GM21360 (cell line): Measurements from ENCODE around the gene SLPI.

Experiments used
- ATAC-seq: cut with Tn5 transposase; IDR thresholded peaks from one replicate; pipeline ENCODE4 v1.9.1; 2021; ENCODE audit warnings: mild to moderate bottlenecking, moderate library complexity; ENCODE audit not compliant: unreplicated experiment

SLPI gene, protein sequence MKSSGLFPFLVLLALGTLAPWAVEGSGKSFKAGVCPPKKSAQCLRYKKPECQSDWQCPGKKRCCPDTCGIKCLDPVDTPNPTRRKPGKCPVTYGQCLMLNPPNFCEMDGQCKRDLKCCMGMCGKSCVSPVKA

DNA sequence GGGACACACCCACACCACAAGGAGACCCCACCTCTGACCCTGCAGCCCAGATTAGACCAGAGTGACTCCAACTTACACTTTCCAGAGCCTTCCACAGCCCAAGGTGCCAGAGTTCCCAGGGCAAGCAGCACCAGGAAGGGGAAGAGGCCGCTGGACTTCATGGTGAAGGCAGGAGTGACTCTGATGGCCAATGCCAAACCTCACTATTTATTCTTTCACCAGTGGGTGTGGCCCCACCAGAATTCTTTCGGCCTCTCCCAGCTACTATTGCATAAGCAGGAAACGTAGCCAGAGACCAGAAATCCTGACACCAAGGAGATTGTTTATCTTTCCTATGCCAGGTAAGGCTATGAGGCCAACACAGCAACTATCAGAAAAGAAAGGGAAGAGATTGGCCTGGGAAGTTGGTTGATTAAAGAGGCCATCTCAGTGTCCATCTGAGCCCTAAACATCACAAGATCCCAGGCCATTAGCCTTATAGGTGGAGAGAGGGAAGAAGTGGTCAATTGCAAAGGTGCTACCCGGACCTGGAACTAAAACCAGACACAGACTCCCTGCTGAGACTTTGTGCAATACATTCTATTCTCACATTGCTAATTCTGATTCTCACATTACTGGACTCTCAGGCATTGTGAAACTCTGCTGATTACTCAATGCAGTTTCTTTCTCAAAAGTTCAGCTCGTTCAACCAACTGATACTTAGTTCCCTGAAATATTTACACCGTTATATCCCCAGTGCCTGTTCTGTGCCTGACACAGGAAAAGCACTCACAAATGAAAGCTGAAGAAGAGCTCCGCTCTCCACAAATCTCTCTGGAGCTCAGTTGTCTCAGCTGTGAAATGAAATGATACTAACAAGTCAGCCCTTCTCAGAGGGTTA lies at the start of gene SLPI:
SLPI (minus strand) TSS at position 182 of the 880 bp plus-strand sequence; CDS start at position 161, 21 bp downstream.
- no peak for ATAC-seq

DNA sequence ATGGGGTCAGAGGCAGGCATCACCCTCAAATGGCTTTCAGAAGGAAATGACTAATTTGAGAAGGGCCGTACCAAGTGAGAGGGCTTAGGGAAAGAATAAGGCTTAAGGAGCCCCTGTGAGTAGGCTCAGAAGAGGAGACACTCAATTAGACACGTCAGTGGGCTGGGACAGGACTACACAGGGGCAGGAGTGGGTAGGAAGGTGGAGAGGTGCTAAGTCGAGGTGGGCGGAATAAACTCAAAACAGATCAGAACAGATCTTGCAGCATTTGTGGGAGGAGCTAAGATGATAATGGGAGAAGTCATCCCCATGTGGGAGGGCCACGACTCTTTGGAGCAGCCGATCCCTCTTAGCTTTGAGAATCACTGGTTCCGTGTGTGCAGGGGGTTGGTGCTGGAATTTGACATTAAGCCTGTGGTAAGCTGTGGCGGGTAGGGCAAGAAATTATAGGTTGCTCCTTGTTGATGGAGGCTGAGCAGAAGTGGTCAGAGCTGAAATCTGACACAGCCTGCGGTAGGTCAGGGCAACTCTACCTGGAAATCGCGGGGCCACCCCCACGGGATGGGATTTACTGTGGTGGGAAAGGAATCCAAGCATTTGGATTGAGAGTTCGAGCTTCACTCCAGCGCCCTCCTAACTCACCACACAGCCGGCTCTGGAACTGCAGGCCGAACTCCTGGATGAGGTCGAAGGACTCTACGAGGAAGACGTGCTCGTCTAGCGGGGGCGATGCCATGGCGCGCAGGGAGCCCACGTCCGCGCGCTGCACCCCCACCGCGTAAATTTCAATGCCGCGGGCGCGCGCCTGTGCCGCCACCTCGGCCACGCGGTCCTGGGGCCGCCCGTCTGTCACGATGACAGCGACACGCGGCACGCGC lies 49.5 kb upstream of the SLPI start:
- ATAC-seq: no peak

DNA sequence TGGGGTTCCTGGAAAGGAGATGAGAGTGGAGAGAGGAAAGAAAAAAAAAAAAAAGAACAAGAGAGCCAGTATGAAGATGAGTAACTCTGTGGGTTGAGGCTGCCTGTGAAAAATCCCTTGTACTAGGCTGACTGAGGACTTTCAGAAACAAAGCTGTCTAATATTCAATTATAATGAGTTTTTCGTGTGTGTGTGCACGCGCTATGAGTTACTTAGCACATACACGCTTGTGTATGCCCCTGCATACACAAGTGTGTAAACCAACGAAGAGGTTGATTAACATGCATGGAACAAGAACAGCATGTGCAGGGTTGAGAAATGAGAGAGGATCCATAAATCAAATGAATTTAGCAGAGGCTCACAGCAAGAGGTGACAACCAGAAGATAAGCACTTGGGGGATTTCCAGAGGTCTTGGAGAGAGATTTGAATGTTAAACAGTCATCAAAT lies 47.5 kb upstream of the SLPI start:
- ATAC-seq: no peak

DNA sequence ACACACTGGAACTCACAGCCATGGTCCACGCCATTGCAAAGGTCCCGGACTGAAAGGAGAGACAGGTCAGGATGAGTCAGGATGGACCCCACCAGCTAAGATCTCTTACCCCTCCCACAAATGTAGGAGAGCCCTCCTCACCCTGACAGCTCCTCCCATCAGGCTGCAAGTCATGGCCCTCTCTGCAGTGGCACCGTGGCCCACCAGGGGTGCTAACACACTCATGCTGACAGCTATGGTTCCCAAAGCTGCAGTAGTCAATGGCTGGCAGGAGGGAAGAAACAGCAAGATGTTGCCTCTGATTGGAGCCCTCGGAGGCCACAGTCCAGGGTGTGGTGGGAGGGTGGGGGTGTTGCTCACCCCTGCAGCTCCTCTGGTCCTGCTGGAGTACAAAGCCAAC lies 46.6 kb upstream of the SLPI start:
- ATAC-seq: no peak

DNA sequence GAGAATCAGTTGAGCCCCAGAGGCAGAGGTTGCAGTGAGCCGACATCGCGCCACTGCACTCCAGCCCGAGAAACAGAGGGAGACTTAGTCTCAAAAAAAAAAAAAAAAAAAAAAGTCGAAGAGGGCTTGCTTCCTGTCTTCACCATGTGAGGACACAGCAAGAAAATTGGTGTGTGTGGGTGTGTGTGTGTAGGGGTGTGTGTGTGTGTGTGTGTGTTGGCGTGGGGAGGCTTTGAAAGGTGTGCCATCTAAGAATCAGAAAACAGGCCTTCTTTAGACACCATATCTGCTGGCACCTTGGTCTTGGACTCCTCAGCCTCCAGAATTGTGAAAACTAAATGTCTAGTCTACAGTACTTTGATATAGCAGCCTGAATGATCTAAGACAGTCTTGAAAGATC lies 45.4 kb upstream of the SLPI start:
- ATAC-seq: no peak

DNA sequence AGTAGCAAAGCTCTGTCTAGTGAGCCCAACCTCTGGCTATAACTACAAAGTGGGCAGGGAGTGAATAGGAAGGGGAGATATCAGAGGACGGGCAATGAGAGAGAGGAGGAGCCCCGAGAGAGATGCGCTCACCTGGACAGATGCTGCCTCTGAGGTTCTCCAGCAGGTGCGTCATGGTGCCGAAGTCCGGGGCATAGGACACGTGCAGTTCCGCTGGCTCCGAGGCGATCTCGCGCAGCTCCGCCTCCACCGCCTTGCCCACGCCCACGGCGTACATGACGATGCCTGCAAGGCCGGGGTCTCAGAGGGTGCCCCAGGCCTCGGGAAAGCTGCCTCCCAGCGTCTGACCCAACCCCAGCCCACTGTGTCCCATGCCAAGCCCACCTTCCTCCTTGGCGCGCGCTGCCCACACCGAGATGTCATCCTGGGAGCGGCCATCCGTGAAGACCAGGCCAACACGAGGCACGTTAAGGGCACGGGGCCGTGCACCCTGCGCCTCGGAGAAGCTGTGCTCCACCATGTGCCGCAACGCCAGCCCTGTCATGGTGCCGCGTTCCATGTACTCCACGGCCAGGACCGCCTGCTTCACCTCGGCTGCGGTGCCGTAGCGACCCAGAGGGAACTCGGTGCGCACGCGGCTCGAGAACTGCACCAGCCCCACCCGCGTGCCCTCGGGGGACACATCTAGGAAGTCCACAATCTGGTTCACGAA lies 43.6 kb upstream of the SLPI start:
- no peak for ATAC-seq

DNA sequence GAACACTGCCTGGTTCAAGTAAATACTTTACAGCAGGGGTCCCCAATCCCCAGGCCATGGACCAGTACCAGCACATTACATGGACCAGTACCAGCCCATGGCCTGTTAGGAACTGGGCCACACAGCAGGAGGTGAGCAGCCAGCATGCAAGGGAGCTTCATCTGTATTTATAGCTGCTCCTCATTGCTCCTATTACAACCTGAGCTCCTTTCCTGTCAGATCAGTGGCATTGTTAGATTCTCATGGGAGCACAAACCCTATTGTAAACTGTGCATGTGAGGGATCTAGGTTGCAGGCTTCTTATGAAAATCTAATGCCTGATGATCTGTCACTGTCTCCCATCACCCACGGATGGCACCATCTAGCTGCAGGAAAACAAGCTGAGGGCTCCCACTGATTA lies 40.3 kb upstream of the SLPI start:
- no peak for ATAC-seq

DNA sequence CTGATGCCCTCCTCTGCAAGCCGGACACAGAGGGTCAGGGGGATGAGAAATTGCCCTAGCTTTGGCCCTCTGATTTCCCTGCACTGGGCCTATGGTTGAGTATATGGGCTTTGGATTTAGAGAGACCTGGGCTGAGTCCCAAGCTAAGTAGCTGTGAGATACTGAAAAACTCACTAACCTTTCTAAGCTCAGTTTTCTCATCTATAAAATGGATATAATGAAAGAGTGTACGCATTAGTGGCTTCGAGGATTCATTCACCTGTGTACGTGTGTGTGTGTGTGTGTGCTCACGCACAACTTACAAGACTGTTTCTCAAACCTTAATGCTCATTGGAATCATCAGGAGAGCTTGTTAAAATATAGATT lies 39.6 kb upstream of the SLPI start:
- no peak for ATAC-seq

DNA sequence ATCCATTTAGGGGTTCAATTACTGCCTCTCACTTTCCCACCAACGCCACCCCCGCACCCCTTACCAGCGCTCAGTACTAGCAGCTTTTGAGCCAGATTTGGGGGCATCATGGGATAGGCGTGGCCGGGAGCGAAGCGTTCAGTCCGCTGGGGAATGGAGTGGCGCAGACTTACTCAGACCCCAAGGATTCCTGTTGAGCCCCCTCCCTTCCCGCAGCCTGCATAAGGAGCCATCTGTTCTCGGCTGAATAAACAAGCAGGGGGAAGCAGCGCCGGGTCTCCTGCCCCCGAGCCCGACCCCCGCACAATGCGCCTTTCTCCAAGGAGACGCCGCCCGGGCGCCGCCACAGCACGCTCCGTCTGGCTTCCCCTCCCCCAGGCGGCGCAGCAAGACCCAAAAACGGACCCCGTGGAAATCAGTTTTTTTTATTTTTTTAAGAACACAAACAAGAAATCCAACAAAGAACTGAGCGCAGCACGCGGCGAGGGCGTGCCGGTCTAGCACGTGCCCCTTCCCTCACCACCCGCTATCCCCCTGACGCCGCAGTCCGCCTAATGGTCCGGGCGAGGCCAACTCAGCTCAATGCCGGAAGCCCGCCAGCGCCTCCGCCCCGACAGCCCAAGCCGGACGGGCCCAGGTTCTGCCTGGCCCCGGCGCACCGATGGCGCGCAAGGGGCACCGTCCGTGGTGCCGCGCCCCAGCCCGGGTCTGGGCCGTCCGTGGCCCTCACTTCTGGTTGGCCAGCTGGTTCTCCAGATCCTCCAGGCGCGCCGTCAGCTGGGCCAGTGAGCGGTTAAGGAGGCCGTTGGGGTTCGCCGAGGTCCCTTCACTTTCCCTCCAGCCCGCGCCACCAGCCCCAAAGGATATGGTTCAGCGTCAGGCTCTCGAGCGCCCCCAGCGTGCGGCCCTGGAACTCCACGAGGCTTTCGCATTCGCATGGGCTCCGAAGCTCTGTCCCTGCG lies 39.0 kb upstream of the SLPI start:
- no peak for ATAC-seq

DNA sequence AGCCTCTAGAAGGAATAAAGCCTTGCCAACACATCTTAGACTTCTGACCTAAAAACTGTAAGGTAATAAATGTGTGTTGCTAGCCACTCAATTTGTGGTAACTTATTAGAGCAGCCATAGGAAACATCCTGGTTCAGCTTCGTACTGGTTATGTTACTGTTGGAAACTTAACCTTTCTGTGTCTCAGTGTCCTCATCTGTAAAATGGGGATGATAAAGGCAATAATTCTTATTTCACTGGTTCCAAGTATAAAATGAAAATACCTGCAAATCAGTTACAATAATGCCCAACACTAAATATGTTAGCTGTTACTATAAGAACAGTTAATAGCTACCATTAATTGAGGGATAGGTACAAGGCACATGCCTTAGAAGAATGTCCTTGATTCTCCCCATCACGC lies 38.0 kb upstream of the SLPI start:
- no peak for ATAC-seq

DNA sequence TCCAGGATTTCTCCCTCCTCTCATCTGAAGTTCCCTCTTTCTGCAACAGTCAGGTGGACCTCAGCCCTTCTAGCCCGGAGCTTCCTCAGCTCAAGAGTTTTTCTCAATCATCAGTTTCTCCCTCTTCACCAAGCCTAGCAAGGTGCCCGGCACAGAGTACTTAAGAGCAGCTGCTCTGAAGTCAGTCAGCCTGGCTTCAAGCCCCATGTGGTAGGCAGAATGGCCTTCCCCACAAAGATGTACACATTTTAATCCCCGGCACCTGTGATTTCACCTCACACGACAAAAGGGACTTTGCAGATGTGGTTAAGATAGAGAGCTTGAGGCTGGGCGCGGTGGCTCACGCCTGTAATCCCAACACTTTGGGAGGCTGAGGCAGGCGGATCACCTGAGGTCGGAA lies 37.2 kb upstream of the SLPI start:
- no peak for ATAC-seq

DNA sequence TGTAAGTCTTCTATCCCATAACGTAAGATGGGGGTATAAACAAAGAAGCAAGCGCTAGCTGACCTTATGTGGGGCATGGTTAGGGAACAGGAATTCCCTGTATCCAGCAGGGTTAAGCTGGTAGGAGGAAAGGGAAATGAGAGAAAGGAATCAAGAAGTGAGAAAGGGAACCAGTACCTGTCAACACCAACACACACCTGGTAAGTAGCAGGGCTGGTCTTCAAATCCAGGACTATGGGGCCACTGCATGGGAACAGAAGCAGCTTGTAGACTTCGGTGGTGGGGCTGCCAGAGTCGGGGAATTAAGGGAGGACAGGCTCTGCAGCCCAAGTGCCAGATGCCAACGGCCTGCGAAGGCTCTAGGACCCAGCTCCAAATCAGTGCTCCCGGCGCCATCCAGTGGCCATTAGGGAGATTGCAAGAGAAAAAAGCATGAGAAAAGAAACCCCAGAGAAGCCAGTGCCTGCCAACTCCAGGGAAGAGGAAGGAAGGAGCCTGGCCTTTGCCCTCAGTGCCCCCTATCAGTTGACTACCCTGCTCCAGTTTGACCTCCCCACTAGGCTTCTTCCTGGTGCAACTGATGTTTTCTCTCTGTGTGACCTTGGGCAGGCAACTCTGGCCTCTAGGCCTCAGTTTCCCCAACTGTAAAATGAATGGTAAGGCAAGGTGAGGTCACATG lies 36.5 kb upstream of the SLPI start:
- ATAC-seq: no peak

DNA sequence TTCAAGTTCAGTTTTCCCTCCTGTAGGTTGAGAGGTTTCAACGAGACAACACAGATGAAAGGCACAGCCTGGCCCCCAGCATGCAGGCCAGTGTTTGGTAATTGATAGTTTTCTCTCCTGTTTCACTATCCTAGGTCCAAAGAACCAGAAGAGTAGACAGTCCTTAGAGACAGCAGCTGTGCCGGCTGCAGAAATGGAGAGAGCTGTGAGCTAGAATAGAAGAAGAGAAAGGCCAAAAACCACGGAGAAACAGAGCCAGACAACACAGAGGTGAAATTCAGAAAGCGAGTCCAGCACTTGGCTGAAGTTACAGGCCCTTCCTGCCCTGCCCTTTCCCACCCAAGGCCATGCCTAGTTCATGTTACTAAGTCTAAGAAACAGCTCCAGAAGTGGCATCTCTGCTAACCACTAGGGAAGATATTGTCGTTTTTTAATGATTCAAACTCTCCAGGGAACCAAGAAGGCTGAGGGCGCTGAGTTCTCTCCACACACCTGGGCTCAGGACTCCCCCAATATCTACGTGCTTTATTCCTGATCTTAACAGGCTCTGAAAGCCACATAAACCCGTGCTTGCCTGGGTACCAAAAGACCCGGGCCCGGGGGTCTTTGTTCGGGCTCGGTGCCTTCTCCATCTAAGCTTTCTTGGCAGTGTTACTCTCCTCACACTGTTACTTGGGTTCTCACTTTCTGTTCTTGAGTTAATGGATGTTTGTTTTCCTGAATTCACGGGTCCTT lies 35.7 kb upstream of the SLPI start:
- no peak for ATAC-seq

DNA sequence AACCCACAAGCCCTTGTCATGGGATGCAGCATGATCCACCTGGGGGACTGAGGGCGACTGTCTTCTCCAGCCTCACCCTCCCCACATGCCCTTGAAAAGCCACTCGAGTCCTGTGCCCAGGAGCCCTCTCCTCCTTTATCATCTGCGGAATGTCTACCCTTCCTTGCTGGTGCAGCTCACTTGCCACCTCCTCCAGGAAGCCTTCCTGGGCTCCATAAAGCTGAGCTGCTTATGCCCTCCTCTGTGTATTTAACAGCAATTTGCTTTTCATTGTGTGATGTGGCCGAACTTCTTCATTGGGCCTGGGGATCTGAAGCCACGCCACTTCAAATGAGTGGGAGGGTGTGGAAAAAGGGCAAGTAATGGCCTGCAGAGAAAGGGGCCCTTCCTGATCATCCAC lies 34.5 kb upstream of the SLPI start:
- ATAC-seq: no peak

DNA sequence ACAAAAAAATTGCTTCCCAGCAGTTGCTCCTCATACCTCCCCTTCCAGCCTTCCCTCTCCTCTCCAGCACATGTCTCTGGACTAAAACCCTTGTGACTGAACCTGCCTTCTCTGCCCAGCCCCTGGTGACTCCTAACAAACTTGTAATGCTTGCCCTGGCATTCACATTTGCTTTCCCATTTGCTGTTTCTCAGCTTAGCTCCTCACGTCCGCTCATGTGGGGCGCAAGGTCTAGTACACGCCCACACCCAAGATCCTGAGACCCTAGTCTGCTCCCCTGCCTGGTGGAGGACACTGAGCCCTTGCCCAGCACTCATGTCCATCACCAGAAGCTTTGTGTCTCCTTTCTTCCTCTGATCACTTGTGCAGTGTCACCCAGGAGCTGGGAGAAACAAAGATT lies 34.0 kb upstream of the SLPI start:
- no peak for ATAC-seq

DNA sequence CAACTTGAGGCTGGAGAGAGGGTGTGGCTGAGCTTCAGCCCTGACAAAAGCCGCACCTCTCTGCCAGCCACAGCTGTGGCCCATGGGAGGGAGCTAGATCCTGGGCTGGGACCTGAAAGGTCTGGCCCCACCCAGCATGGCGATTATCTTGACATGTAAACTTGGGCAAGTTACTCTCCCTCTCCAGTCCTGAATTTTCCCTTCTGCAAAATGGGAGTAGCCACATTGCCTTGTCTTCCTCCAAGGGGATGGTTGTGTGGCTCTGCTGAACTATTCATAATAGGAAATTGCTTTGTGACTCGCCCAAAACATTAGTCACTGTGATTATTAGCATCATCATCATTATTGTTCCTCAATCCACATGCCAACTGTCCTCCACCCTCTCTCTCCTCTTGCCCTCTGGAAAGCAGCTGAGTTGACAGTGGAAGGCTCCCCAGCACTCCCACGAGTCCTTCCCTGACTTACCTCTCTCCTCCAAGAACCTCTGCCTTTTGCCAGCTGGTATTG lies 29.2 kb upstream of the SLPI start:
- ATAC-seq: no peak

DNA sequence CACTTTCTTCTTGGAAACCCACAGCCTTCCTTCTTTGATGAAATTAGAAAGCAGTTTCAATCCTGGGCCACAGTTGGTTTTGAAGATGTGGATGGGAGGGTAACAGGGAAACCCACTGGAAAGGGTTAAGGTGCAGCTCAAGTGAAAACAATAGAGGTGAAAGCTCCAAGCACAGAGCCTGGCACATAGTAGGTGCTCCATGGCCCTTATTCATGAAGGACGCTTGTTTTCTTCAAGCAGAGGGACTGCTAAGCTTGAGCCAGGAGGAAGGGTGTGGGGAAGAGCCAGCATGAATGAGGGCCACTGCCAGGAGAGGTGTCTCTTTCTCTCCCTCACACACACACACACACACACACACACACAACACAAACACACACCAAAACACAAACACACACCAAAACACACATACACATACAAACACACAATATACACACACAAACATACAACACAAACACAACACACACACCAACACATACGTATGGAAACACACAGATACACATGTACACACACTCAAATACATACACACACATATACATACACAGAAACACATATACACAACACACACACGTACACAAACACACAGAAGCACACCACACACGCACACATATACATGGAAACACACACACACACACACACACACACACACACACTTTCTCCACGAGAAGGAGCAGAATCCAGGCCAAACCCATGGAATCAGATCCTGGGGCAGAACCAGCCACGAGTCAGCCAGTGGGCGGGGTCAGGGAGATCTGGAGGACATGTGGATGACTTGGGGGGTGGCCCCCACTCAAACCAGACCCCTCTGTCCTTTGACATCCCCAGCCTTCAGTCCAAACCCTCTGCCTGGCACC lies 28.6 kb upstream of the SLPI start:
- no peak for ATAC-seq

DNA sequence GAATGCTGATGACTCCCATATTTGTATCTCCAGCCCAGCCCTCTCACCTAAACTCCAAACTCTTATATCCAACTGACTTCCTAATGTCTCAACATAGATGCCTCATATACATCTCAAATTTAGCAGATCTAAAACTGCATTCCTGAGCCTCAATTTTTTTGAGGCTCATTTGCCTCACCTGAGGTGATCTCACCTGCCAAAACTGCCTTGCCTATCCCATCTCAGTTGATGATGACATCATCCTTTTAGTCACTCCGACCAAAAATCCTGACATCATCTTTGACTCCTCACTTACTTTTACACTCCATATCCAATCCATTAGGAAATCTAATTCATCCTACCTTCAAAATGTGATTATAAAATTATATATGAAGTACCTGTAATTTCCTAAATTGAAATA lies 25.6 kb upstream of the SLPI start:
- no peak for ATAC-seq
